HepG2 (cell line): ENCODE measurements around the gene ABCC8. TPM values are rescaled to one million over a fixed set of nuclear protein-coding genes. Genes with fewer than 3 reads are reported as not detected.

Experiments
- EED ChIP-seq: sonication (generic); formaldehyde crosslinking; IDR thresholded peaks from 2 replicates; pipeline ENCODE4 v1.5.0; 2020; ENCODE audit warnings: mild to moderate bottlenecking, missing genetic modification reagents
- ESRRA ChIP-seq: sonication (generic); formaldehyde crosslinking; IDR thresholded peaks from 2 replicates; pipeline ENCODE4 v1.5.1; 2020; ENCODE audit warnings: mild to moderate bottlenecking, low read depth, missing genetic modification reagents
- ISX ChIP-seq: sonication (generic); formaldehyde crosslinking; conservative IDR thresholded peaks from 2 replicates; pipeline ENCODE4 v1.5.0; 2020; ENCODE audit warnings: missing genetic modification reagents
- KDM5A ChIP-seq: fragments of 200-600 bp; sonication (generic); IDR thresholded peaks from 2 replicates; pipeline ENCODE4 v1.7.0; 2018; ENCODE audit warnings: antibody characterized with exemption, mild to moderate bottlenecking, low read length, borderline replicate concordance
- PHF21A ChIP-seq: sonication (generic); formaldehyde crosslinking; IDR thresholded peaks from 2 replicates; pipeline ENCODE4 v1.5.0; 2020; ENCODE audit warnings: mild to moderate bottlenecking, missing genetic modification reagents
- RBFOX2 ChIP-seq: fragments of 200-400 bp; formaldehyde crosslinking; IDR thresholded peaks from 2 replicates; pipeline ENCODE4 v1.6.1; 2017; ENCODE audit warnings: low read depth, mild to moderate bottlenecking, low read length
- ZEB1 ChIP-seq: IDR thresholded peaks from 2 replicates; pipeline ENCODE4 v1.6.1; 2012; ENCODE audit warnings: mild to moderate bottlenecking, low read depth, inconsistent platforms; ENCODE audit not compliant: insufficient replicate concordance
- ZNF160 ChIP-seq: sonication (generic); formaldehyde crosslinking; IDR thresholded peaks from 2 replicates; pipeline ENCODE4 v1.8.0; 2022; ENCODE audit warnings: mild to moderate bottlenecking, inconsistent platforms, missing genetic modification reagents
- ZNF251 ChIP-seq: sonication (generic); formaldehyde crosslinking; IDR thresholded peaks from 2 replicates; pipeline ENCODE4 v1.9.0; 2021; ENCODE audit warnings: mild to moderate bottlenecking, missing genetic modification reagents
- ZNF256 ChIP-seq: sonication (generic); formaldehyde crosslinking; conservative IDR thresholded peaks from 2 replicates; pipeline ENCODE4 v1.4.0; 2020; ENCODE audit warnings: missing genetic modification reagents
- ZNF558 ChIP-seq: sonication (generic); formaldehyde crosslinking; IDR thresholded peaks from 2 replicates; pipeline ENCODE4 v1.9.0; 2022; ENCODE audit warnings: mild to moderate bottlenecking, missing genetic modification reagents, borderline replicate concordance
- ZNF574 ChIP-seq: sonication (generic); formaldehyde crosslinking; IDR thresholded peaks from 2 replicates; pipeline ENCODE4 v1.4.0; 2020; ENCODE audit warnings: missing genetic modification reagents
- ZNF672 ChIP-seq: sonication (generic); formaldehyde crosslinking; IDR thresholded peaks from 2 replicates; pipeline ENCODE4 v1.8.1; 2022; ENCODE audit warnings: missing genetic modification reagents
- ZNF7 ChIP-seq: IDR thresholded peaks from 2 replicates; pipeline ENCODE4 v1.6.1; 2016; ENCODE audit warnings: missing biosample characterization, missing genetic modification reagents
- ZNF816 ChIP-seq: sonication (generic); formaldehyde crosslinking; IDR thresholded peaks from 2 replicates; pipeline ENCODE4 v1.8.0; 2022; ENCODE audit warnings: missing genetic modification reagents, mild to moderate bottlenecking, borderline replicate concordance
- ZNF879 ChIP-seq: sonication (generic); formaldehyde crosslinking; IDR thresholded peaks from 2 replicates; pipeline ENCODE4 v1.8.1; 2023; ENCODE audit warnings: missing genetic modification reagents
- ZSCAN22 ChIP-seq: sonication (generic); formaldehyde crosslinking; IDR thresholded peaks from 2 replicates; pipeline ENCODE4 v1.4.0; 2020; ENCODE audit warnings: mild to moderate bottlenecking, missing genetic modification reagents
- polyA plus RNA-seq, 8 experiments: library from polyadenylated mRNA; depleted of rRNA in 3 of 8; stranded (reverse) in 7 of 8; unstranded in 1 of 8; fragments of >200 nt; fragmentation: Illumina TruSeq in 4 of 8; extraction: Trizol in 4 of 8; gene quantifications; 2 replicates each; pipeline versions ENCODE4 v1.2.1 to v1.2.3, GENCODE V29; 2011 to 2016; ENCODE audit warnings: low read depth in 4 of 8, missing spikeins in 1 of 8, mixed read lengths in 1 of 8; ENCODE audit not compliant: insufficient read depth in 1 of 8
- total RNA-seq, 5 experiments: library from RNA; depleted of rRNA; stranded (reverse); fragments of >200 nt; fragmentation: Illumina TruSeq; extraction: Trizol; gene quantifications; 2 replicates each; pipeline ENCODE4 v1.2.3, GENCODE V29; 2016; ENCODE audit warnings: low read depth in 1 of 5
- TF ChIP-seq, protein P1 (sequence below): sonication (generic); formaldehyde crosslinking; IDR thresholded peaks from 2 replicates; pipeline ENCODE4; 2020; ENCODE audit warnings: missing genetic modification reagents, mild to moderate bottlenecking, borderline replicate concordance
- TF ChIP-seq, protein P2 (sequence below): IDR thresholded peaks from 2 replicates; pipeline ENCODE4 v1.6.1; 2016; ENCODE audit warnings: mild to moderate bottlenecking
- TF ChIP-seq, protein P3 (sequence below): sonication (generic); formaldehyde crosslinking; IDR thresholded peaks from 2 replicates; pipeline ENCODE4 v1.5.0; 2020; ENCODE audit warnings: missing genetic modification reagents
- TF ChIP-seq, protein P4 (sequence below): sonication (generic); formaldehyde crosslinking; IDR thresholded peaks from 2 replicates; pipeline ENCODE4 v1.5.1; 2020; ENCODE audit warnings: missing genetic modification reagents, mild to moderate bottlenecking, borderline replicate concordance

ABCC8 gene
- total and polyA plus RNA-seq, 2 of the 13 experiments (the other 11 are each of a cell fraction or from before 2014, with no cell fraction given): not detected

- TF ChIP-seq, protein P1, sequence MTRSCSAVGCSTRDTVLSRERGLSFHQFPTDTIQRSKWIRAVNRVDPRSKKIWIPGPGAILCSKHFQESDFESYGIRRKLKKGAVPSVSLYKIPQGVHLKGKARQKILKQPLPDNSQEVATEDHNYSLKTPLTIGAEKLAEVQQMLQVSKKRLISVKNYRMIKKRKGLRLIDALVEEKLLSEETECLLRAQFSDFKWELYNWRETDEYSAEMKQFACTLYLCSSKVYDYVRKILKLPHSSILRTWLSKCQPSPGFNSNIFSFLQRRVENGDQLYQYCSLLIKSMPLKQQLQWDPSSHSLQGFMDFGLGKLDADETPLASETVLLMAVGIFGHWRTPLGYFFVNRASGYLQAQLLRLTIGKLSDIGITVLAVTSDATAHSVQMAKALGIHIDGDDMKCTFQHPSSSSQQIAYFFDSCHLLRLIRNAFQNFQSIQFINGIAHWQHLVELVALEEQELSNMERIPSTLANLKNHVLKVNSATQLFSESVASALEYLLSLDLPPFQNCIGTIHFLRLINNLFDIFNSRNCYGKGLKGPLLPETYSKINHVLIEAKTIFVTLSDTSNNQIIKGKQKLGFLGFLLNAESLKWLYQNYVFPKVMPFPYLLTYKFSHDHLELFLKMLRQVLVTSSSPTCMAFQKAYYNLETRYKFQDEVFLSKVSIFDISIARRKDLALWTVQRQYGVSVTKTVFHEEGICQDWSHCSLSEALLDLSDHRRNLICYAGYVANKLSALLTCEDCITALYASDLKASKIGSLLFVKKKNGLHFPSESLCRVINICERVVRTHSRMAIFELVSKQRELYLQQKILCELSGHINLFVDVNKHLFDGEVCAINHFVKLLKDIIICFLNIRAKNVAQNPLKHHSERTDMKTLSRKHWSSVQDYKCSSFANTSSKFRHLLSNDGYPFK: no peak
- no peak for TF ChIP-seq ZNF160 (CRISPR knock-in tag)
- no peak for TF ChIP-seq ZEB1
- TF ChIP-seq ZNF558 (CRISPR knock-in tag): no peak
- no peak for TF ChIP-seq ESRRA (CRISPR knock-in tag)
- no peak for TF ChIP-seq EED
- TF ChIP-seq ZNF7 (CRISPR knock-in tag): no peak
- TF ChIP-seq ZNF574: no peak
- TF ChIP-seq, protein P2, sequence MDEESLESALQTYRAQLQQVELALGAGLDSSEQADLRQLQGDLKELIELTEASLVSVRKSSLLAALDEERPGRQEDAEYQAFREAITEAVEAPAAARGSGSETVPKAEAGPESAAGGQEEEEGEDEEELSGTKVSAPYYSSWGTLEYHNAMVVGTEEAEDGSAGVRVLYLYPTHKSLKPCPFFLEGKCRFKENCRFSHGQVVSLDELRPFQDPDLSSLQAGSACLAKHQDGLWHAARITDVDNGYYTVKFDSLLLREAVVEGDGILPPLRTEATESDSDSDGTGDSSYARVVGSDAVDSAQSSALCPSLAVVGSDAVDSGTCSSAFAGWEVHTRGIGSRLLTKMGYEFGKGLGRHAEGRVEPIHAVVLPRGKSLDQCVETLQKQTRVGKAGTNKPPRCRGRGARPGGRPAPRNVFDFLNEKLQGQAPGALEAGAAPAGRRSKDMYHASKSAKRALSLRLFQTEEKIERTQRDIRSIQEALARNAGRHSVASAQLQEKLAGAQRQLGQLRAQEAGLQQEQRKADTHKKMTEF (CRISPR knock-in tag): peak; percentile 51; the same call in 1 of the 2 replicates
- no peak for TF ChIP-seq ZNF672 (CRISPR knock-in tag)
- TF ChIP-seq, protein P3, sequence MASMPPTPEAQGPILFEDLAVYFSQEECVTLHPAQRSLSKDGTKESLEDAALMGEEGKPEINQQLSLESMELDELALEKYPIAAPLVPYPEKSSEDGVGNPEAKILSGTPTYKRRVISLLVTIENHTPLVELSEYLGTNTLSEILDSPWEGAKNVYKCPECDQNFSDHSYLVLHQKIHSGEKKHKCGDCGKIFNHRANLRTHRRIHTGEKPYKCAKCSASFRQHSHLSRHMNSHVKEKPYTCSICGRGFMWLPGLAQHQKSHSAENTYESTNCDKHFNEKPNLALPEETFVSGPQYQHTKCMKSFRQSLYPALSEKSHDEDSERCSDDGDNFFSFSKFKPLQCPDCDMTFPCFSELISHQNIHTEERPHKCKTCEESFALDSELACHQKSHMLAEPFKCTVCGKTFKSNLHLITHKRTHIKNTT (CRISPR knock-in tag): no peak
- TF ChIP-seq ZNF251: no peak
- TF ChIP-seq KDM5A: no peak
- TF ChIP-seq, protein P4, sequence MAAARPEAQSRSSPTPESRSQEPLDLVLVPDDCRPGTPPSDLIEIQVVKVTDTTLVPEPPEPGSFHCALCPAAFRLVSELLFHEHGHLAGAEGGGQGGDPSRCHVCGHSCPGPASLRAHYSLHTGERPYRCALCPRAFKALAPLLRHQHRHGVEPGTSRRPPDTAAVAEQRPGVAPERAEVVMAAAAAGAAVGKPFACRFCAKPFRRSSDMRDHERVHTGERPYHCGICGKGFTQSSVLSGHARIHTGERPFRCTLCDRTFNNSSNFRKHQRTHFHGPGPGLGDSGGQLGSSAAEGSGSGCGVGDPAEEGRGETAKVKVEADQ: no peak
- TF ChIP-seq RBFOX2: no peak
- no peak for TF ChIP-seq ZSCAN22 (CRISPR knock-in tag)
- no peak for TF ChIP-seq ZNF816 (CRISPR knock-in tag)
- TF ChIP-seq ZNF256 (CRISPR knock-in tag): no peak
- no peak; the same call in 1 of the 2 replicates for TF ChIP-seq PHF21A
- no peak for TF ChIP-seq ZNF879 (CRISPR knock-in tag)
- no peak for TF ChIP-seq ISX
Measured at GRCh38 chr11:17389211-17389956, 87.3 kb downstream of the ABCC8 start (continued).
